ENCODE measurements around the gene NUP205.
"Not testable (repeated sequence)": the region's sequence is repeated elsewhere in the genome, so short reads cannot be mapped to it uniquely, and the experiment has no call there.

Gene NUP205

GRCh38 chr7:135634191-135634878 lies 76.6 kb downstream of the NUP205 start:
- no peak for DNase-seq

GRCh38 chr7:135639690-135640089 lies 82.0 kb downstream of the NUP205 start:
- not testable (repeated sequence) for DNase-seq

GRCh38 chr7:135644154-135644553 lies 86.4 kb downstream of the NUP205 start:
- no peak for DNase-seq

- DNase-seq: no peak
Measured at GRCh38 chr7:135644729-135645128, 87.0 kb downstream of the NUP205 start.

GRCh38 chr7:135645296-135645904 lies 87.7 kb downstream of the NUP205 start:
- no peak for DNase-seq

- no peak for DNase-seq
Measured at GRCh38 chr7:135647755-135648154, 90.0 kb downstream of the NUP205 start.

GRCh38 chr7:135648235-135648634 lies 90.5 kb downstream of the NUP205 start:
- DNase-seq: no peak

GRCh38 chr7:135650831-135651573 lies 93.3 kb downstream of the NUP205 start:
- DNase-seq: no peak

- no peak for DNase-seq
Measured at GRCh38 chr7:135653340-135654080, 95.8 kb downstream of the NUP205 start.

GRCh38 chr7:135658564-135658963 lies 100.8 kb downstream of the NUP205 start:
- DNase-seq: no peak

GRCh38 chr7:135659159-135659846 lies 101.6 kb downstream of the NUP205 start:
- no peak for DNase-seq

GRCh38 chr7:135661311-135662122 lies 103.8 kb downstream of the NUP205 start:
- no peak for DNase-seq

GRCh38 chr7:135662123-135662372 lies 104.3 kb downstream of the NUP205 start:
- DNase-seq: no peak

- peak; percentile 98 for DNase-seq
Measured at GRCh38 chr7:135662373-135663114, 104.8 kb downstream of the NUP205 start, which contains the start of gene STMP1. TSS of gene STMP1 (plus strand) at chr7:135662514.

GRCh38 chr7:135664046-135664589 lies 106.4 kb downstream of the NUP205 start:
- DNase-seq: no peak

- no peak for DNase-seq
Measured at GRCh38 chr7:135665042-135665441, 107.3 kb downstream of the NUP205 start.

GRCh38 chr7:135666156-135666555 lies 108.4 kb downstream of the NUP205 start:
- no peak for DNase-seq

- DNase-seq: no peak
Measured at GRCh38 chr7:135666846-135667245, 109.1 kb downstream of the NUP205 start.

GRCh38 chr7:135667626-135668025 lies 109.9 kb downstream of the NUP205 start:
- DNase-seq: not testable (repeated sequence)

- DNase-seq: not testable (repeated sequence)
Measured at GRCh38 chr7:135668852-135669395, 111.2 kb downstream of the NUP205 start.

- no peak for DNase-seq
Measured at GRCh38 chr7:135669774-135670173, 112.1 kb downstream of the NUP205 start.

Data from activated T-cell treated with anti-CD3 and anti-CD28 coated beads for 4 hours (primary cell).